DLD1 (cell line): Measurements from ENCODE around the gene HAUS8.

Source experiments
- in situ Hi-C: cut with HindIII; loops from 2 replicates; pipeline ENCODE4 v1.10.0; 2017; ENCODE audit warnings: low sequenced_read_pairs

The HAUS8 gene

GRCh38 chr19:17002455-17002854, 72.8 kb downstream of the HAUS8 start:
- in situ Hi-C loops = no loop called here

- in situ Hi-C loops = no loop called here
These were observed 73.6 kb downstream of the HAUS8 start for GRCh38 chr19:17001603-17002183.
